Erythroblast (primary cell): ENCODE results near the gene RPL34.

Experiments used
- DNase-seq, 2 experiments: peaks; one replicate each; lab custom pipeline; 2025; lab: John Stamatoyannopoulos, UW
- GATA1 ChIP-seq: IDR thresholded peaks from 2 replicates; pipeline ENCODE4 v1.6.1; 2011; ENCODE audit warnings: low read depth, mild to moderate bottlenecking, control low read depth, low read length, moderate library complexity
- POLR2A ChIP-seq: IDR thresholded peaks from 2 replicates; pipeline ENCODE4 v1.6.1; 2011; ENCODE audit warnings: mild to moderate bottlenecking, low read length

The RPL34 gene

GRCh38 chr4:108644237-108644636, 23.9 kb downstream of the RPL34 start:
- no peak for DNase-seq
- TF ChIP-seq POLR2A (no peak), GATA1 (no peak)

GRCh38 chr4:108646706-108647105, 26.3 kb downstream of the RPL34 start:
- no peak for DNase-seq
- TF ChIP-seq POLR2A (no peak), GATA1 (no peak)

GRCh38 chr4:108649863-108650211, 29.5 kb downstream of the RPL34 start:
- no peak for DNase-seq
- TF ChIP-seq GATA1 (no peak), POLR2A (no peak)

- TF ChIP-seq GATA1 (no peak), POLR2A (peak; percentile 73)
- DNase-seq: peak; percentile 95 to 96
Observed at GRCh38 chr4:108650212-108651013, 30.0 kb downstream of the RPL34 start, which contains the start of gene OSTC. TSS of gene OSTC (plus strand) at chr4:108650599. CDS start at chr4:108650656, 57 bp downstream.

- no peak for TF ChIP-seq POLR2A
- peak; percentile 56 to 63 for DNase-seq
Observed at GRCh38 chr4:108651014-108651791, 30.8 kb downstream of the RPL34 start.

GRCh38 chr4:108662629-108663028, 42.3 kb downstream of the RPL34 start:
- no peak for DNase-seq
- no peak for TF ChIP-seq POLR2A
- no peak for TF ChIP-seq GATA1

GRCh38 chr4:108674356-108674977, 54.1 kb downstream of the RPL34 start:
- no peak for TF ChIP-seq POLR2A
- TF ChIP-seq GATA1: no peak
- no peak for DNase-seq
